OCI-LY1 (cell line): Measurements from ENCODE around the gene NME2.

Experiments used
- EZH2 ChIP-seq: fragments of 200-600 bp; sonication (generic), shearing (Covaris generic); IDR thresholded peaks from 2 replicates; pipeline ENCODE4 v1.8.0; 2017; ENCODE audit warnings: borderline replicate concordance, mixed run types, mild to moderate bottlenecking, antibody characterized with exemption, low read length, moderate library complexity, mixed read lengths
- TF ChIP-seq, protein P1 (sequence below): fragments of 200-600 bp; sonication (generic), shearing (Covaris generic); IDR thresholded peaks from 2 replicates; pipeline ENCODE4 v1.5.1; 2017; ENCODE audit warnings: mild to moderate bottlenecking, antibody characterized with exemption, low read length, moderate library complexity, mixed read lengths

DNA sequence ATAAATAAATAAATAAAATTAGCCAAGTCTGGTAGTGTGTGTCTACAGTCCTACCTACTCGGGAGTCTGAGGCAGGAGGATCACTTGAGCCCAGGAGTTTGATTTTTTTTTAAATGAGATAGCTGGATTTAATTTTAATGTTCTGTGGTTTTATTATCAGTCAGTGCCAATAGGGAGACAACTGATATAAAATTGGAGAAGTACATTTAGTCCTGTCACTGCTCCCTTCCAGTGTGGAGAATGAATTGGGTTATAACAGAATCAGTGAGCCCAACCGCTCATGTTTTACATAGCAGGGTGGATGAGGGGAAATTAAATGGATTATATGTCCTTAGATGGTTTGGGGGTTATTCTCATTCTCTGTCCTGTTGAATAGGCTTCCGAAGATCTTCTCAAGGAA lies 6.6 kb upstream of the NME2 start:
- TF ChIP-seq, protein P1, sequence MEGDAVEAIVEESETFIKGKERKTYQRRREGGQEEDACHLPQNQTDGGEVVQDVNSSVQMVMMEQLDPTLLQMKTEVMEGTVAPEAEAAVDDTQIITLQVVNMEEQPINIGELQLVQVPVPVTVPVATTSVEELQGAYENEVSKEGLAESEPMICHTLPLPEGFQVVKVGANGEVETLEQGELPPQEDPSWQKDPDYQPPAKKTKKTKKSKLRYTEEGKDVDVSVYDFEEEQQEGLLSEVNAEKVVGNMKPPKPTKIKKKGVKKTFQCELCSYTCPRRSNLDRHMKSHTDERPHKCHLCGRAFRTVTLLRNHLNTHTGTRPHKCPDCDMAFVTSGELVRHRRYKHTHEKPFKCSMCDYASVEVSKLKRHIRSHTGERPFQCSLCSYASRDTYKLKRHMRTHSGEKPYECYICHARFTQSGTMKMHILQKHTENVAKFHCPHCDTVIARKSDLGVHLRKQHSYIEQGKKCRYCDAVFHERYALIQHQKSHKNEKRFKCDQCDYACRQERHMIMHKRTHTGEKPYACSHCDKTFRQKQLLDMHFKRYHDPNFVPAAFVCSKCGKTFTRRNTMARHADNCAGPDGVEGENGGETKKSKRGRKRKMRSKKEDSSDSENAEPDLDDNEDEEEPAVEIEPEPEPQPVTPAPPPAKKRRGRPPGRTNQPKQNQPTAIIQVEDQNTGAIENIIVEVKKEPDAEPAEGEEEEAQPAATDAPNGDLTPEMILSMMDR: no peak
- no peak for TF ChIP-seq EZH2
